Endothelial cell of umbilical vein (primary cell): ENCODE data around the gene ITPR1. TPM values are rescaled to one million over a fixed set of nuclear protein-coding genes. Genes with fewer than 3 reads are reported as not detected.
"Not testable (repeated sequence)": the region's sequence is repeated elsewhere in the genome, so short reads cannot be mapped to it uniquely, and the experiment has no call there.

Source experiments
- BruUV-seq: library from RNA; stranded (reverse); fragments of 400-500 nt; replicated peaks from 2 replicates; lab custom pipeline; 2021; lab: Mats Ljungman, UMichigan
- CTCF ChIA-PET: fragments of 300-600, 350-600 bp; sonication (Branson Sonifier 250); formaldehyde crosslinking; loops from one replicate; lab custom pipeline; 2021; ENCODE audit warnings: antibody characterized with exemption, inconsistent platforms; lab: Charles Lee
- POLR2A ChIA-PET: fragments of 300-600, 350-600 bp; sonication (Branson Sonifier 250); formaldehyde crosslinking; loops from one replicate; lab custom pipeline; 2021; ENCODE audit warnings: antibody characterized with exemption, inconsistent platforms; lab: Charles Lee
- DNase-seq: peaks from one replicate; pipeline ENCODE4 v3.0.0-alpha.2; 2011; ENCODE audit warnings: low read depth, low spot score
- FAIRE-seq: peaks from 2 replicates; lab custom pipeline; 2011; peaks lifted over from hg19 to GRCh38; lab: Jason Lieb, UNC
- H2AFZ ChIP-seq: 2 replicates; pipeline ENCODE4 v1.6.0; 2012; ENCODE audit warnings: low read depth, low read length, control low read depth, inconsistent platforms
- H3K27ac ChIP-seq: 2 replicates; pipeline ENCODE4 v1.5.1; 2011; ENCODE audit warnings: low read depth, mild to moderate bottlenecking, control low read depth, low read length, moderate library complexity; ENCODE audit not compliant: insufficient read depth
- H3K27me3 ChIP-seq, 2 experiments: 2 replicates each; pipeline versions ENCODE4 v1.6.0 to v1.6.1; 2011; ENCODE audit warnings: low read length in 2 of 2, mixed read lengths in 1 of 2; ENCODE audit not compliant: control insufficient read depth in 2 of 2, insufficient read depth in 2 of 2
- H3K36me3 ChIP-seq, 2 experiments: 2 replicates in 1 of 2; 3 replicates in 1 of 2; pipeline ENCODE4 v1.5.1; 2011; ENCODE audit warnings: low read length in 2 of 2, mild to moderate bottlenecking in 1 of 2, moderate library complexity in 1 of 2; ENCODE audit not compliant: control insufficient read depth in 2 of 2, insufficient read depth in 2 of 2; ENCODE audit errors: extremely low read depth in 1 of 2
- H3K4me1 ChIP-seq: 3 replicates; pipeline ENCODE4 v1.5.1; 2011; ENCODE audit warnings: mild to moderate bottlenecking, low read length; ENCODE audit not compliant: control insufficient read depth, insufficient read depth; ENCODE audit errors: extremely low read depth
- H3K4me2 ChIP-seq: 2 replicates; pipeline ENCODE4 v1.6.1; 2011; ENCODE audit warnings: low read length, control low read depth, mixed read lengths; ENCODE audit not compliant: insufficient read depth
- H3K4me3 ChIP-seq, 3 experiments: fragments of 200-600 bp in 1 of 3; sonication (generic), shearing (Covaris generic) in 1 of 3; replicated peaks in 1 of 3; 2 replicates each; pipeline ENCODE4 v1.5.1; 2011 to 2016; ENCODE audit warnings: control low read depth in 3 of 3, low read length in 3 of 3, mild to moderate bottlenecking in 2 of 3, inconsistent platforms in 1 of 3, low read depth in 1 of 3, moderate library complexity in 1 of 3; ENCODE audit not compliant: insufficient read depth in 1 of 3
- H3K79me2 ChIP-seq: 2 replicates; pipeline ENCODE4 v1.6.0; 2012; ENCODE audit warnings: low read length, inconsistent platforms; ENCODE audit not compliant: control insufficient read depth, insufficient read depth
- H3K9ac ChIP-seq: replicated peaks from 2 replicates; pipeline ENCODE3; 2011; ENCODE audit warnings: low read length, control low read depth; ENCODE audit not compliant: insufficient read depth; ENCODE audit errors: extremely low read depth
- H3K9me1 ChIP-seq: replicated peaks from 3 replicates; pipeline ENCODE4 v1.6.0; 2011; ENCODE audit warnings: mild to moderate bottlenecking, low read length; ENCODE audit not compliant: control insufficient read depth, insufficient read depth; ENCODE audit errors: extremely low read depth
- H3K9me3 ChIP-seq: replicated peaks from 2 replicates; pipeline ENCODE4 v1.5.1; 2012; ENCODE audit warnings: low read length, inconsistent platforms; ENCODE audit not compliant: control insufficient read depth, insufficient read depth
- H4K20me1 ChIP-seq: replicated peaks from 2 replicates; pipeline ENCODE3; 2011; ENCODE audit warnings: mild to moderate bottlenecking, low read length; ENCODE audit not compliant: control insufficient read depth, insufficient read depth; ENCODE audit errors: extremely low read depth
- EZH2 ChIP-seq: IDR thresholded peaks from 2 replicates; pipeline ENCODE4 v1.6.1; 2012; ENCODE audit warnings: borderline replicate concordance, low read depth, mild to moderate bottlenecking, moderate library complexity, low read length, inconsistent platforms; ENCODE audit not compliant: severe bottlenecking
- FOS ChIP-seq: IDR thresholded peaks from 2 replicates; pipeline ENCODE4 v1.6.1; 2011; ENCODE audit warnings: mild to moderate bottlenecking, low read length, moderate library complexity, borderline replicate concordance; ENCODE audit not compliant: insufficient read depth
- GATA2 ChIP-seq: IDR thresholded peaks from 2 replicates; pipeline ENCODE4 v1.7.0; 2011; ENCODE audit warnings: low read depth, mild to moderate bottlenecking, moderate library complexity, mixed read lengths, low read length; ENCODE audit not compliant: insufficient read length, insufficient read depth
- JUN ChIP-seq: IDR thresholded peaks from 2 replicates; pipeline ENCODE4 v1.6.1; 2011; ENCODE audit warnings: borderline replicate concordance, low read depth; ENCODE audit not compliant: insufficient read length, insufficient read depth
- MAX ChIP-seq: IDR thresholded peaks from 2 replicates; pipeline ENCODE4 v1.6.1; 2011; ENCODE audit not compliant: insufficient read depth, insufficient read length
- MYC ChIP-seq: IDR thresholded peaks from one replicate; pipeline ENCODE4 v1.6.1; 2011; ENCODE audit warnings: mild to moderate bottlenecking, low read depth, low read length
- POLR2A ChIP-seq: IDR thresholded peaks from 2 replicates; pipeline ENCODE4 v1.6.1; 2012; ENCODE audit warnings: low read depth, mild to moderate bottlenecking, control low read depth, low read length
- POLR2AphosphoS5 ChIP-seq: IDR thresholded peaks from 2 replicates; pipeline ENCODE4 v1.6.1; 2012; ENCODE audit warnings: low read depth, mild to moderate bottlenecking, control low read depth, low read length, moderate library complexity; ENCODE audit not compliant: insufficient read depth
- dilution Hi-C: fragments of 300-500 bp; cut with MboI; formaldehyde crosslinking; loops from one replicate; pipeline ENCODE4 v1.15.0; 2019; ENCODE audit warnings: low sequenced_read_pairs; ENCODE audit not compliant: extremely low pct_ligation_motif_present
- intact Hi-C: fragments of 100-400 bp; cut with micrococcal nuclease; formaldehyde crosslinking; loops from one replicate; pipeline ENCODE4 v1.10.0; 2022
- polyA plus RNA-seq, 4 experiments: library from polyadenylated mRNA; depleted of rRNA in 3 of 4; stranded (reverse) in 3 of 4; unstranded in 1 of 4; fragments of >200 nt; gene quantifications; 2 replicates each; pipeline versions ENCODE4 v1.2.1 to v1.2.3, GENCODE V29; 2011 to 2012; ENCODE audit warnings: missing spikeins in 1 of 4
- total RNA-seq: library from RNA; stranded (reverse); gene quantifications from 2 replicates; pipeline ENCODE4 v1.2.3, GENCODE V29; 2021
- TF ChIP-seq, protein P1 (sequence below), 2 donors: IDR thresholded peaks; 1 replicate in 1 of 2; 2 replicates in 1 of 2; pipeline ENCODE4 v1.5.1; 2011; ENCODE audit warnings: low read length in 2 of 2, mild to moderate bottlenecking in 2 of 2, moderate library complexity in 2 of 2, control low read depth in 1 of 2, inconsistent platforms in 1 of 2, low read depth in 1 of 2; ENCODE audit not compliant: insufficient read depth in 1 of 2; ENCODE audit errors: extremely low read depth in 1 of 2

The ITPR1 gene
- total and polyA plus RNA-seq, 2 donors (not counting 3 experiments of a cell fraction or from before 2014, with no cell fraction given), result 5.1 to 16.1 TPM

DNA sequence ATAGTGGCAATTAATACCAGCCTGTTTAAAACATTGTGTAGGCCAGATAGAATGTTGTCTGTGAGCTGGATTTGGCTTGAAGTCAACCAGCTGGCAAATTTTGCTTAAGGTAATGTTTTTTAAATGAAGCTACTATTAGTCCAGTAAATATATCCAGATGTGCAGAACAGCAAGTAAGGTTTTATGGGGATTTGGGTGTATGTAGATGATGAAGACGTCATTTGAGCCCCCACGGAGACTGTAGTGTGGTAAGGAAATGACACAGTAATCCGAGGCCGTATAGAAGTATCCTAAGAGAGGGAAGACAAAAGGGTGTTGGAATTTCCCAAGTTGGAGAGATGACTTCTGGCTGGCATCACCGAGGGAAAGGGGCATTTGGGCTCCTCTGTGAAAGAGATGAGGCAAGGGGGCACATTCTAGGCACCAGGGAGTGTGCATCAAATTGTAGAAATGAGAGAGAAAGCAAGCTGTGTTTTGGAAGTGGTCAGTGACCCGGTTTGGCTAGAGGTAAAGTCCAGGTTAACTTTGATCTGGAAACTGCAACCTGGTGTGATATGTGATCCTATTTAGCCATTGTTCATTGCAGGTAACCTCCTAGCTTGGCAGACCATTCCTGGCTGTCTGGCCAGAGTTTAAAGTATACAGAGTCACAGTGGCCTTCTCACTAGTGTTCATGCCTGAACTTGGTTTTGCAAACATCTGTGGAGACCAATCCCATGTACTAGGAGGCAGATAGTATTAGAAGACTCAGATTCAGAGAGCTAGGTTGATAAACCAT is 104.2 kb downstream of the ITPR1 start:
- no peaks in the 10 kb centered on the region for H4K20me1 ChIP-seq
- no peaks in the 10 kb centered on the region for H3K79me2 ChIP-seq
- H3K9ac ChIP-seq, result no peak overlapping the region
- H3K9me1 ChIP-seq, result no peaks in the 10 kb centered on the region
- ChIA-PET CTCF (interaction anchor here (0.7 to 1.4 kb wide), 6 partner anchors 11 to 246 kb away, joined by 3 to 4 read pairs (median 3); no protein-coding TSS in a partner anchor), POLR2A (no interaction called here)
- H3K9me3 ChIP-seq, result no peaks in the 10 kb centered on the region
- no peaks in the 10 kb centered on the region for H3K36me3 ChIP-seq
- no TSS peak for BruUV-seq
- no peak for TF ChIP-seq MYC
- TF ChIP-seq MAX, result no peak
- no peak for TF ChIP-seq GATA2
- no peak for TF ChIP-seq EZH2
- TF ChIP-seq POLR2AphosphoS5, result no peak
- TF ChIP-seq, protein P1, sequence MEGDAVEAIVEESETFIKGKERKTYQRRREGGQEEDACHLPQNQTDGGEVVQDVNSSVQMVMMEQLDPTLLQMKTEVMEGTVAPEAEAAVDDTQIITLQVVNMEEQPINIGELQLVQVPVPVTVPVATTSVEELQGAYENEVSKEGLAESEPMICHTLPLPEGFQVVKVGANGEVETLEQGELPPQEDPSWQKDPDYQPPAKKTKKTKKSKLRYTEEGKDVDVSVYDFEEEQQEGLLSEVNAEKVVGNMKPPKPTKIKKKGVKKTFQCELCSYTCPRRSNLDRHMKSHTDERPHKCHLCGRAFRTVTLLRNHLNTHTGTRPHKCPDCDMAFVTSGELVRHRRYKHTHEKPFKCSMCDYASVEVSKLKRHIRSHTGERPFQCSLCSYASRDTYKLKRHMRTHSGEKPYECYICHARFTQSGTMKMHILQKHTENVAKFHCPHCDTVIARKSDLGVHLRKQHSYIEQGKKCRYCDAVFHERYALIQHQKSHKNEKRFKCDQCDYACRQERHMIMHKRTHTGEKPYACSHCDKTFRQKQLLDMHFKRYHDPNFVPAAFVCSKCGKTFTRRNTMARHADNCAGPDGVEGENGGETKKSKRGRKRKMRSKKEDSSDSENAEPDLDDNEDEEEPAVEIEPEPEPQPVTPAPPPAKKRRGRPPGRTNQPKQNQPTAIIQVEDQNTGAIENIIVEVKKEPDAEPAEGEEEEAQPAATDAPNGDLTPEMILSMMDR (IDR thresholded peaks at IDR 0.05; ENCODE audit: extremely low read depth in 1 of 2, insufficient read depth in 1 of 2, low read depth in 1 of 2, low read length in 2 of 2), result no peak
- TF ChIP-seq FOS, result no peak
- TF ChIP-seq JUN, result no peak
- TF ChIP-seq POLR2A, result no peak
- H3K4me2 ChIP-seq, result no peak overlapping the region
- no peak overlapping the region for H3K4me3 ChIP-seq
- intact Hi-C loops, result no loop called here
- FAIRE-seq (no peak), DNase-seq (no peak)
- H3K27me3 ChIP-seq, result no peaks in the 10 kb centered on the region
- peaks cover 2% of the 10 kb centered on the region for H3K4me1 ChIP-seq
- dilution Hi-C loops, result no loop called here
- H3K27ac ChIP-seq, result no peak overlapping the region
- H2AFZ ChIP-seq, result no peak overlapping the region

DNA sequence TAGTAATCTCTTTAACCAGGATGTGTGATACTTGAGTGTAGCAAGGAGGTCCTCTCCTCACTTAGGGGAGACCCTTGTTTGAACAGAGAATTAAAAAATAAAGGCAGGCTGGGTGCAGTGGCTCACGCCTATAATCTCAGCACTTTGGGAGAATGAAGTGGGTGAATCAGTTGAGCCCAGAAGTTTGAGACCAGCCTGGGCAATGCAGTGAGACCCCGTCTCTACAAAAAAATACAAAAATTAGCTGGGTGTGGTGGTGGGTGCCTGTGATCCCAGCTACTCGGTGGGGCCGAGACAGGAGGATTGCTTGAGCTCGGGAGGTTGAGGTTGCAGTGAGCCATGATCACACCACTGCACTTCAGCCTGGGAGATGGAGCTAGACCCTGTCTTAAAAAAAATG is 105.1 kb downstream of the ITPR1 start:
- H2AFZ ChIP-seq, H3K27ac ChIP-seq, H3K4me1 ChIP-seq, H3K36me3 ChIP-seq, H4K20me1 ChIP-seq, H3K9me1 ChIP-seq, FAIRE-seq, POLR2A ChIA-PET, H3K27me3 ChIP-seq, H3K79me2 ChIP-seq, dilution Hi-C loops, intact Hi-C loops, BruUV-seq, H3K9ac ChIP-seq, H3K4me3 ChIP-seq, DNase-seq, H3K9me3 ChIP-seq, H3K4me2 ChIP-seq: not testable (repeated sequence)
- CTCF ChIA-PET, result interaction anchor here (1.0 to 1.3 kb wide), 2 partner anchors 10 to 14 kb away, joined by 3 to 4 read pairs; no protein-coding TSS in a partner anchor
